ENCODE data around the gene HERPUD2. TPM values are rescaled to one million over a fixed set of nuclear protein-coding genes. Genes with fewer than 3 reads are reported as not detected.
"Not testable (repeated sequence)": the region's sequence is repeated elsewhere in the genome, so short reads cannot be mapped to it uniquely, and the experiment has no call there.

Gene HERPUD2
- total RNA-seq, 1 experiment from 2014 or later, result 11.7 TPM

DNA sequence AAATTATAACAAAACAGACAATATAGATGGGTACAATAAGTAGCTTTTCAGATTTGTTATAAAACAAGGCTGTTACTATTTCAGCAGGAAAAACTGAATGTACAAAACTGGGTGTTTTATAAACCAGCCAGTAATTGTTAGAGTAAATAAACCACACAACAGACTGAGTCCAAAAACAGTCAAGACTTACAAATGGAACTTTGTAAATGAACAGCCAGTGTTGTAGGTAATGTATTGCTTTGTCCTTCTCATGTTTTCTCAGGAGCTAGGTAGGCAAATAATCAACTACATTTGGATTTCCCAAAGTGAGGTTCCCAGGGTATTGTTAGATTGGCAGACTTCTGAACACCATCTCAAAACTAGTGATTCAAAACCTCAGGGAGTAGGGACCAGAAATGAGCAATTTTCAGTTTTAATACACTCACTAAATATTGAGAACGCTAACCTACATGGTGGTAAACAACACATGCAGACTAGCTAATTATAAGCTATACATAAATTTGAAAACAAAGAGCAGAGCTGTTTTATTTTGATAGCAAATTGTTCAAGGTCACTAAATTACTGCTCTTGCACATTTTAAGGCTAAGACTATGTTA, 36.2 kb downstream of the HERPUD2 start:
- no peak for ATAC-seq
- H3K27me3 ChIP-seq (ENCODE audit: low read length), result no peaks in the 10 kb centered on the region
- H4K20me1 ChIP-seq (ENCODE audit: low read length), result no peaks in the 10 kb centered on the region
- H3K4me2 ChIP-seq (ENCODE audit: low read length), result no peak overlapping the region
- no peak overlapping the region for H2AFZ ChIP-seq (ENCODE audit: low read length)
- H3K27ac ChIP-seq (ENCODE audit: low read length), result no peak overlapping the region
- no peak overlapping the region for H3K9ac ChIP-seq (ENCODE audit: low read length)
- H3K4me3 ChIP-seq (ENCODE audit: low read length), result no peak overlapping the region
- POLR2A ChIA-PET (ENCODE audit: unreplicated experiment), result no interaction called here
- H3K36me3 ChIP-seq (ENCODE audit: low read depth, low read length), result no peaks in the 10 kb centered on the region
- no peak for DNase-seq
- TF ChIP-seq, protein P1, sequence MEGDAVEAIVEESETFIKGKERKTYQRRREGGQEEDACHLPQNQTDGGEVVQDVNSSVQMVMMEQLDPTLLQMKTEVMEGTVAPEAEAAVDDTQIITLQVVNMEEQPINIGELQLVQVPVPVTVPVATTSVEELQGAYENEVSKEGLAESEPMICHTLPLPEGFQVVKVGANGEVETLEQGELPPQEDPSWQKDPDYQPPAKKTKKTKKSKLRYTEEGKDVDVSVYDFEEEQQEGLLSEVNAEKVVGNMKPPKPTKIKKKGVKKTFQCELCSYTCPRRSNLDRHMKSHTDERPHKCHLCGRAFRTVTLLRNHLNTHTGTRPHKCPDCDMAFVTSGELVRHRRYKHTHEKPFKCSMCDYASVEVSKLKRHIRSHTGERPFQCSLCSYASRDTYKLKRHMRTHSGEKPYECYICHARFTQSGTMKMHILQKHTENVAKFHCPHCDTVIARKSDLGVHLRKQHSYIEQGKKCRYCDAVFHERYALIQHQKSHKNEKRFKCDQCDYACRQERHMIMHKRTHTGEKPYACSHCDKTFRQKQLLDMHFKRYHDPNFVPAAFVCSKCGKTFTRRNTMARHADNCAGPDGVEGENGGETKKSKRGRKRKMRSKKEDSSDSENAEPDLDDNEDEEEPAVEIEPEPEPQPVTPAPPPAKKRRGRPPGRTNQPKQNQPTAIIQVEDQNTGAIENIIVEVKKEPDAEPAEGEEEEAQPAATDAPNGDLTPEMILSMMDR (conservative IDR thresholded peaks at IDR 0.05; ENCODE audit: low read depth, low read length), result no peak
- no peak for TF ChIP-seq EZH2 (IDR thresholded peaks at IDR 0.05; ENCODE audit: low read length, unreplicated experiment)
- no peak for TF ChIP-seq EZH2phosphoT487 (IDR thresholded peaks at IDR 0.05; ENCODE audit: borderline replicate concordance, low read length)
- H3K9me2 ChIP-seq (replicated peaks; ENCODE audit: low read length), result no peaks in the 10 kb centered on the region
- intact Hi-C loops (cut with micrococcal nuclease), result no loop called here
- no TSS peak for BruUV-seq (replicated peaks)
- CTCF ChIA-PET, result no interaction called here
- no peaks in the 10 kb centered on the region for H3K79me2 ChIP-seq (ENCODE audit: low read length)
- no peaks in the 10 kb centered on the region for H3F3A ChIP-seq (ENCODE audit: low read length, unreplicated experiment)
- no peaks in the 10 kb centered on the region for H3K9me3 ChIP-seq (ENCODE audit: low read length)
- H3K4me1 ChIP-seq (ENCODE audit: insufficient read depth, low read length), result no peaks in the 10 kb centered on the region

DNA sequence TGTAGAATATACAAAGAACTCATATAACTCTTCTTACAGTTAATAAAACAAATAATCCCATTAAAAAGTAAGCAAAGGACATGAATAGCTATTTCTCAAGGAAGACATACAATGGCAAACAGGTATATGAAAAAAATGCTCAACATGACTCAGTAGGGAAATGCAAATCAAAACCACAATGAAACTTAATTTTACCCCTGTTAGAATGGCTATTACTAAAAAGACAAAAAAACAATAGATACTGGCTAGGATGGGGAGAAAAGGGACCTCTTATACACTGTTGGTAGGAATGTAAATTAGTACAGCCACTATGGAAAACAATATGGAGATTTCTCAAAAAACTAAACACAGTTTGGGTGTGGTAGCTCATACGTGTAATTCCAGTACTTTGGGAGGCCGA, 37.8 kb downstream of the HERPUD2 start:
- H3K4me2 ChIP-seq (ENCODE audit: low read length), result no peak overlapping the region
- POLR2A ChIA-PET (ENCODE audit: unreplicated experiment), result no interaction called here
- H3K27me3 ChIP-seq (ENCODE audit: low read length), result no peaks in the 10 kb centered on the region
- no peaks in the 10 kb centered on the region for H3K9me3 ChIP-seq (ENCODE audit: low read length)
- no peak overlapping the region for H3K4me3 ChIP-seq (ENCODE audit: low read length)
- no peak overlapping the region for H2AFZ ChIP-seq (ENCODE audit: low read length)
- H3K9me2 ChIP-seq (replicated peaks; ENCODE audit: low read length), result no peaks in the 10 kb centered on the region
- no peaks in the 10 kb centered on the region for H3K4me1 ChIP-seq (ENCODE audit: insufficient read depth, low read length)
- CTCF ChIA-PET, result no interaction called here
- no peaks in the 10 kb centered on the region for H3F3A ChIP-seq (ENCODE audit: low read length, unreplicated experiment)
- no peaks in the 10 kb centered on the region for H3K36me3 ChIP-seq (ENCODE audit: low read depth, low read length)
- ATAC-seq (no peak; the same call in 1 of the 2 replicates), DNase-seq (no peak)
- intact Hi-C loops (cut with micrococcal nuclease), result no loop called here
- no peak overlapping the region for H3K27ac ChIP-seq (ENCODE audit: low read length)
- TF ChIP-seq EZH2 (IDR thresholded peaks at IDR 0.05; ENCODE audit: low read length, unreplicated experiment) (no peak), EZH2phosphoT487 (IDR thresholded peaks at IDR 0.05; ENCODE audit: borderline replicate concordance, low read length) (no peak)
- TF ChIP-seq, protein P1 (conservative IDR thresholded peaks at IDR 0.05; ENCODE audit: low read depth, low read length), result no peak
- H4K20me1 ChIP-seq (ENCODE audit: low read length), result no peaks in the 10 kb centered on the region
- H3K79me2 ChIP-seq (ENCODE audit: low read length), result peaks cover 7% of the 10 kb centered on the region
- no TSS peak for BruUV-seq (replicated peaks)
- H3K9ac ChIP-seq (ENCODE audit: low read length), result no peak overlapping the region

DNA sequence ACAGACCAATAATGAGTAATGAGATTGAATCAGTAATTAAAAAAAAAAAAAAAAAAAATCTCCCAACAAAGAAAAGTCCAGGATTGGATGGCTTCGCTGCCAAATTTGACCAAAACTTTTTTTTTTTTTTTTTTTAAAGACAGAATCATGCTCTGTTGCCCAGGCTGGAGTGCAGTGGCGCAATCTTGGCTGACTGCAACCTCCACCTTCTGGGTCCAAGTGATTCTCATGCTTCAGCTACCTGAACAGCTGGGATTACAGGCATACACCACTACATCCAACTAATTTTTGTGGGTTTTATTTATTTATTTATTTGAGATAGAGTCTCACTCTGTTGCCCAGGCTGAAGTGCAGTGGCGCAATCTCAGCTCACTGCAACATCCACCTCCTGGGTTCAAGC, 40.4 kb downstream of the HERPUD2 start:
- intact Hi-C loops (cut with micrococcal nuclease); H3K79me2 ChIP-seq (ENCODE audit: low read length): not testable (repeated sequence)
- CTCF ChIA-PET, result interaction anchor here (0.7 kb wide), 1 partner anchor 41 kb away, joined by 11 read pairs; no protein-coding TSS in a partner anchor

More for the DNA sequence above, 40.4 kb downstream of the HERPUD2 start:
- H3F3A ChIP-seq (ENCODE audit: low read length, unreplicated experiment); H3K4me3 ChIP-seq (ENCODE audit: low read length); H3K9me2 ChIP-seq (replicated peaks; ENCODE audit: low read length); H3K27me3 ChIP-seq (ENCODE audit: low read length); H3K36me3 ChIP-seq (ENCODE audit: low read depth, low read length); ATAC-seq; BruUV-seq (replicated peaks); H3K4me2 ChIP-seq (ENCODE audit: low read length); H3K9me3 ChIP-seq (ENCODE audit: low read length); H3K9ac ChIP-seq (ENCODE audit: low read length); DNase-seq; H3K27ac ChIP-seq (ENCODE audit: low read length); H4K20me1 ChIP-seq (ENCODE audit: low read length); H3K4me1 ChIP-seq (ENCODE audit: insufficient read depth, low read length); POLR2A ChIA-PET (ENCODE audit: unreplicated experiment); H2AFZ ChIP-seq (ENCODE audit: low read length): not testable (repeated sequence)

Measured in PC-3 (cell line).